ENCODE measurements around the gene VWA3A. TPM values are rescaled to one million over a fixed set of nuclear protein-coding genes. Genes with fewer than 3 reads are reported as not detected.

VWA3A gene
- total and polyA plus RNA-seq, 9 donors: 0.15 to 46.2 (median 1.3) TPM

GRCh38 chr16:22120440-22120839 is 28.1 kb downstream of the VWA3A start:
- Histone ChIP-seq H3K9me3 (no peaks in the 10 kb centered on the region), H3K36me3 (no peaks in the 10 kb centered on the region), H3K27me3 (no peaks in the 10 kb centered on the region), H3K4me1 (ENCODE audit: insufficient read depth) (no peaks in the 10 kb centered on the region), H3K27ac (no peak overlapping the region), H3K4me3 (no peak overlapping the region)
- intact Hi-C loops (cut with DNase I): no loop called here
- no peak for TF ChIP-seq CTCF (IDR thresholded peaks at IDR 0.05)
- no peak for TF ChIP-seq POLR2A (IDR thresholded peaks at IDR 0.05)
- no peak for TF ChIP-seq EP300 (IDR thresholded peaks at IDR 0.05)
- no peak for DNase-seq
- 66 to 87% (median 72%) methylated on average over 3 of the region's 3 CpGs for WGBS, 3 donors

GRCh38 chr16:22122239-22122638 is 29.9 kb downstream of the VWA3A start:
- TF ChIP-seq EP300 (IDR thresholded peaks at IDR 0.05) (no peak), POLR2A (IDR thresholded peaks at IDR 0.05) (no peak), CTCF (IDR thresholded peaks at IDR 0.05) (no peak)
- H3K27ac ChIP-seq: no peak overlapping the region
- no peaks in the 10 kb centered on the region for H3K36me3 ChIP-seq
- H3K4me3 ChIP-seq: no peak overlapping the region
- H3K9me3 ChIP-seq: no peaks in the 10 kb centered on the region
- no peak for DNase-seq
- H3K27me3 ChIP-seq: no peaks in the 10 kb centered on the region
- intact Hi-C loops (cut with DNase I): no loop called here
- H3K4me1 ChIP-seq (ENCODE audit: insufficient read depth): no peaks in the 10 kb centered on the region

- Histone ChIP-seq H3K9me3 (peaks cover 0 to under 1% of the 10 kb centered on the region in 2 donors), H3K27ac (no peak overlapping the region), H3K27me3 (no peaks in the 10 kb centered on the region), H3K36me3 (no peaks in the 10 kb centered on the region), H3K4me1 (ENCODE audit: insufficient read depth) (no peaks in the 10 kb centered on the region), H3K4me3 (no peak overlapping the region)
- DNase-seq: no peak
- WGBS, 3 donors: 40 to 48% (median 45%) methylated on average over 3 of the region's 3 CpGs
- intact Hi-C loops (cut with DNase I): no loop called here
- TF ChIP-seq EP300 (IDR thresholded peaks at IDR 0.05): no peak
- no peak for TF ChIP-seq CTCF (IDR thresholded peaks at IDR 0.05)
- no peak for TF ChIP-seq POLR2A (IDR thresholded peaks at IDR 0.05)
Observed at GRCh38 chr16:22123146-22123545, 30.8 kb downstream of the VWA3A start.

- TF ChIP-seq CTCF (IDR thresholded peaks at IDR 0.05) (no peak), EP300 (IDR thresholded peaks at IDR 0.05) (no peak), POLR2A (IDR thresholded peaks at IDR 0.05) (no peak)
Observed at GRCh38 chr16:22123759-22124490, 31.6 kb downstream of the VWA3A start.

More at GRCh38 chr16:22123759-22124490, 31.6 kb downstream of the VWA3A start:
- 94 to 96% (median 95%) methylated on average over 7 of the region's 7 CpGs for WGBS, 3 donors
- H3K36me3 ChIP-seq: no peaks in the 10 kb centered on the region
- H3K4me3 ChIP-seq: no peak overlapping the region
- no peaks in the 10 kb centered on the region for H3K27me3 ChIP-seq
- no peak overlapping the region for H3K27ac ChIP-seq
- intact Hi-C loops (cut with DNase I): no loop called here
- DNase-seq: no peak
- H3K4me1 ChIP-seq (ENCODE audit: insufficient read depth): no peaks in the 10 kb centered on the region
- H3K9me3 ChIP-seq: peaks cover 0 to 6% of the 10 kb centered on the region in 2 donors
